A549 (cell line): ENCODE results near the gene SGCE. TPM values are rescaled to one million over a fixed set of nuclear protein-coding genes. Genes with fewer than 3 reads are reported as not detected.

Experiments
- ATAC-seq, 2 experiments: fragments of 200-7000 bp in 1 of 2; fragments of >200 bp in 1 of 2; cut with Nextera tagmentation in 1 of 2; cut with Tn5 transposase in 1 of 2; 3 replicates each; pipeline versions ENCODE4 v1.8.0 to v1.9.1; 2018 to 2020; ENCODE audit warnings: mild to moderate bottlenecking in 1 of 2, moderate library complexity in 1 of 2
- CTCF ChIA-PET: fragments of 300-600 bp; sonication (Branson Sonifier 250); formaldehyde crosslinking; extraction: SDS; loops from one replicate; lab custom pipeline; 2021; ENCODE audit warnings: antibody characterized with exemption, inconsistent platforms; lab: Yijun Ruan, JAX
- POLR2A ChIA-PET: fragments of 350-600 bp; formaldehyde crosslinking; extraction: SDS; loops from one replicate; lab custom pipeline; 2021; ENCODE audit warnings: antibody characterized with exemption, inconsistent platforms; lab: Yijun Ruan, JAX
- DNase-seq, 2 experiments: peaks; one replicate each; pipeline versions ENCODE4 v3.0.0 to v3.0.0-alpha.2; 2011 to 2016; ENCODE audit warnings: low read depth in 1 of 2, low spot score in 1 of 2
- FAIRE-seq: peaks from 2 replicates; lab custom pipeline; 2011; peaks lifted over from hg19 to GRCh38; lab: Jason Lieb, UNC
- H3K27ac ChIP-seq, 2 experiments: fragments of >200 bp; sonication (Bioruptor Twin); formaldehyde crosslinking; 3 replicates each; pipeline ENCODE4 v1.5.1; 2016 to 2017
- H3K4me1 ChIP-seq: fragments of >200 bp; sonication (Bioruptor Twin); formaldehyde crosslinking; 3 replicates; pipeline ENCODE4 v1.6.1; 2016
- H3K4me2 ChIP-seq: fragments of >200 bp; sonication (Bioruptor Twin); formaldehyde crosslinking; 3 replicates; pipeline ENCODE4 v1.6.1; 2016
- H3K4me3 ChIP-seq: fragments of >200 bp; sonication (Bioruptor Twin); formaldehyde crosslinking; 3 replicates; pipeline ENCODE4 v1.5.1; 2016
- H3K9me3 ChIP-seq: fragments of >200 bp; sonication (Bioruptor Twin); formaldehyde crosslinking; 3 replicates; pipeline ENCODE4 v1.6.1; 2016
- BCL3 ChIP-seq: fragments of >200 bp; sonication (Bioruptor Twin); formaldehyde crosslinking; IDR thresholded peaks from 3 replicates; pipeline ENCODE4 v1.6.1; 2016
- CBX8 ChIP-seq: fragments of 200-600 bp; sonication (generic); IDR thresholded peaks from 2 replicates; pipeline ENCODE4 v1.6.1; 2016
- CEBPB ChIP-seq, 2 experiments: fragments of >200 bp in 1 of 2; sonication (Bioruptor Twin) in 1 of 2; formaldehyde crosslinking in 1 of 2; IDR thresholded peaks; 2 replicates each; pipeline ENCODE4 v1.6.1; 2012 to 2016
- CTCF ChIP-seq: fragments of >200 bp; sonication (Bioruptor Twin); formaldehyde crosslinking; IDR thresholded peaks from 3 replicates; pipeline ENCODE4 v1.5.1; 2016
- EP300 ChIP-seq, 2 experiments: fragments of >200 bp; sonication (Bioruptor Twin); formaldehyde crosslinking; IDR thresholded peaks; 2 replicates in 1 of 2; 3 replicates in 1 of 2; pipeline ENCODE4 v1.6.1; 2016 to 2017
- HDAC2 ChIP-seq: fragments of 200-600 bp; sonication (generic); IDR thresholded peaks from 2 replicates; pipeline ENCODE4 v1.6.1; 2016
- HOXA7 ChIP-seq: fragments of 250-450 bp; sonication (Bioruptor Pico); IDR thresholded peaks from 2 replicates; pipeline ENCODE4 v1.5.0; 2020; ENCODE audit warnings: mild to moderate bottlenecking, moderate library complexity
- HOXB13 ChIP-seq: fragments of 250-450 bp; sonication (Bioruptor Pico); IDR thresholded peaks from 2 replicates; pipeline ENCODE4 v1.5.0; 2020; ENCODE audit warnings: low read depth, mild to moderate bottlenecking, moderate library complexity
- JUNB ChIP-seq: fragments of >200 bp; sonication (Bioruptor Twin); formaldehyde crosslinking; IDR thresholded peaks from 2 replicates; pipeline ENCODE4 v1.6.1; 2016
- MYC ChIP-seq: IDR thresholded peaks from 2 replicates; pipeline ENCODE4 v1.6.1; 2012; ENCODE audit warnings: mild to moderate bottlenecking, inconsistent platforms, low read length, improper control_type of control experiment, borderline replicate concordance
- RARB ChIP-seq: fragments of 250-450 bp; sonication (Bioruptor Pico); IDR thresholded peaks from 2 replicates; pipeline ENCODE4 v1.8.0; 2021; ENCODE audit warnings: mild to moderate bottlenecking, moderate library complexity
- RCOR1 ChIP-seq: fragments of 150-350 bp; IDR thresholded peaks from 2 replicates; pipeline ENCODE4 v1.6.1; 2014; ENCODE audit warnings: antibody characterized with exemption, low read length, low read depth
- TFCP2L1 ChIP-seq: fragments of 250-450 bp; sonication (Bioruptor Pico); IDR thresholded peaks from 2 replicates; pipeline ENCODE4 v1.5.0; 2021; ENCODE audit warnings: mild to moderate bottlenecking
- TP53 ChIP-seq: fragments of 250-450 bp; sonication (Bioruptor Pico); IDR thresholded peaks from 2 replicates; pipeline ENCODE4 v1.5.0; 2021; ENCODE audit warnings: mild to moderate bottlenecking, moderate library complexity
- USF2 ChIP-seq: fragments of 450-650 bp; IDR thresholded peaks from 2 replicates; pipeline ENCODE4 v1.6.1; 2014; ENCODE audit warnings: antibody characterized with exemption
- ZC3H11A ChIP-seq: fragments of 450-650 bp; IDR thresholded peaks from 2 replicates; pipeline ENCODE4 v1.6.1; 2014; ENCODE audit warnings: antibody characterized with exemption, mild to moderate bottlenecking
- ZFP36 ChIP-seq: fragments of 450-650 bp; IDR thresholded peaks from 2 replicates; pipeline ENCODE4 v1.6.1; 2014; ENCODE audit warnings: borderline replicate concordance; ENCODE audit not compliant: partially characterized antibody
- ZNF302 ChIP-seq: fragments of 250-450 bp; sonication (Bioruptor Pico); IDR thresholded peaks from 2 replicates; pipeline ENCODE4 v1.9.0; 2021; ENCODE audit warnings: inconsistent platforms, mild to moderate bottlenecking, moderate library complexity
- ZSCAN20 ChIP-seq: fragments of 250-450 bp; sonication (Bioruptor Pico); IDR thresholded peaks from 2 replicates; pipeline ENCODE4 v1.8.0; 2022; ENCODE audit warnings: mild to moderate bottlenecking, moderate library complexity
- WGBS: methylation state at CpG from one replicate; pipeline ENCODE4 v1.1.6; 2017; ENCODE audit errors: missing lambda C conversion rate; 5-methylcytosine and 5-hydroxymethylcytosine counted together
- polyA plus RNA-seq, 4 experiments: library from polyadenylated mRNA; depleted of rRNA in 3 of 4; stranded (reverse); fragments of >200 nt; fragmentation: RNase III in 1 of 4; extraction: RNeasy Plus Mini Kit Qiagen cat#74134 plus additional on column Dnase treatment in 1 of 4; gene quantifications; 2 replicates in 3 of 4; 3 replicates in 1 of 4; pipeline ENCODE4 v1.2.3, GENCODE V29; 2011 to 2017

Gene SGCE
- polyA plus RNA-seq, 2 of the 4 experiments (the other 2 are of a cell fraction), result 60.1 to 97.2 TPM

GRCh38 chr7:94660006-94660405, 4.1 kb upstream of the SGCE start:
- TF ChIP-seq ZNF302 (CRISPR knock-in tag) (no peak), CBX8 (no peak), ZSCAN20 (CRISPR knock-in tag) (no peak)
- no peak for FAIRE-seq

GRCh38 chr7:94658826-94659225, 2.9 kb upstream of the SGCE start:
- WGBS, result 66% methylated on average over 2 of the region's 2 CpGs
- H3K9me3 ChIP-seq, result no peaks in the 10 kb centered on the region
- H3K4me3 ChIP-seq, result peak overlapping the region; percentile 33
- TF ChIP-seq HOXA7 (CRISPR knock-in tag), result no peak
- no peak for TF ChIP-seq ZC3H11A
- TF ChIP-seq CTCF, result no peak
- no peak for TF ChIP-seq CEBPB (IDR thresholded peaks at IDR 0.05)
- no peak for TF ChIP-seq RARB (CRISPR knock-in tag)
- no peak for TF ChIP-seq HDAC2
- no peak for TF ChIP-seq MYC
- TF ChIP-seq HOXB13 (CRISPR knock-in tag), result no peak
- no peak for TF ChIP-seq TP53 (CRISPR knock-in tag)
- TF ChIP-seq TFCP2L1 (CRISPR knock-in tag), result no peak
- no peak for TF ChIP-seq JUNB
- no peak for TF ChIP-seq BCL3
- no peak for TF ChIP-seq EP300 (IDR thresholded peaks at IDR 0.05)
- no peak for TF ChIP-seq USF2
- TF ChIP-seq RCOR1, result no peak
- DNase-seq, result no peak
- peak overlapping the region; percentile 4 to 26; a peak in 1 of 6 replicates for H3K27ac ChIP-seq
- CTCF ChIA-PET, result interaction anchor here (1.0 kb wide), 1 partner anchor 34 kb away, joined by 3 read pairs; no protein-coding TSS in a partner anchor
- peak overlapping the region; percentile 70 for H3K4me2 ChIP-seq
- ATAC-seq, result no peak
- no peak for FAIRE-seq
- POLR2A ChIA-PET, result no interaction called here
- H3K4me1 ChIP-seq, result peaks cover 23% of the 10 kb centered on the region

More at GRCh38 chr7:94660006-94660405, 4.1 kb upstream of the SGCE start:
- H3K4me2 ChIP-seq, result peak overlapping the region; percentile 35; the same call in 2 of the 3 replicates
- ATAC-seq, result no peak
- DNase-seq, result no peak
- H3K9me3 ChIP-seq, result no peaks in the 10 kb centered on the region
- ChIA-PET CTCF (interaction anchor here (1.0 to 1.3 kb wide), 2 partner anchors 8 to 13 kb away, joined by 3 read pairs; no protein-coding TSS in a partner anchor), POLR2A (no interaction called here)
- H3K27ac ChIP-seq, result no peak overlapping the region
- peaks cover 15% of the 10 kb centered on the region for H3K4me1 ChIP-seq
- no peak overlapping the region for H3K4me3 ChIP-seq

- Histone ChIP-seq H3K4me2 (peak overlapping the region; percentile 70), H3K4me3 (peak overlapping the region; percentile 64), H3K9me3 (no peaks in the 10 kb centered on the region), H3K4me1 (peaks cover 31% of the 10 kb centered on the region), H3K27ac (peak overlapping the region in 1 of 2 experiments; percentile 96; a peak in 2 of 6 replicates)
- WGBS, result 69% methylated on average over 33 of the region's 38 CpGs
- ATAC-seq (peak; percentile 79 to 88), FAIRE-seq (no peak), DNase-seq (peak; percentile 36 to 96)
- CTCF ChIA-PET, result interaction anchor here (0.6 to 3.1 kb wide), 4 partner anchors 28 to 1028 kb away, joined by 3 to 18 read pairs (median 3); no protein-coding TSS in a partner anchor
- POLR2A ChIA-PET, result interaction anchor here (1.3 to 2.2 kb wide), 3 partner anchors 72 to 819 kb away, joined by 5 to 7 read pairs (median 5); no protein-coding TSS in a partner anchor
- TF ChIP-seq ZFP36 (peak; percentile 60), CBX8 (no peak)
Measured at GRCh38 chr7:94657771-94658693, 2.1 kb upstream of the SGCE start.
